Measurements from ENCODE around the gene LRPPRC.

The LRPPRC gene

DNA sequence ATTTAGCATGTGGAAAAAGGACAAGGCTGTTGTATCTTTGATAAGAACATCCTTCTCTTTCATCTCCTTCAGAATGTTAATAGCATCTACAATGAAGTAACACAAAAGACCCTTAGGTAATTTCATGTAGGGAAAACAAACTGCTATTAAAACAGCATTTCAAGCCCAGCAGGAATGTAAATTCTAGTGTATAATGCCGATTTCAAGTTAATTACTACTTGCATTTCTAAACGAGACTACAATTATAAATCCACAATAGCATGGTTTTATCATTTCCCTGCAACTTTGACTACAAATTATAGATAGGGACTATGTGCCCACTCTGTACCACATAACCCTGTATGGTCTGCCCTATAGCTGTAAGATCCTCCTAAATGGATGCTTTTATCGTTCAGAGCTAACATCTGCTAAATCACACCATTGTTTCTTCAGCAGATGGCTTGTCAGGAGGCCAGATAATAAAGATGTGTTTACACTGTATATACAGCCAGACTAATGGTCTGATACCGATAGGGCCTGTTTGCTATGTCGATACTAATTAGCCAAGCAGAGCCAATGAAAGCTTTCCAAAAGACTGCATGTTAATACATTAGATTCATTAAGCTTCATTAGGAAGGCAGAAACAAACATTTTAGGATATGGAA lies 51.9 kb downstream of the LRPPRC start:
- no peak for TF ChIP-seq SIN3A (IDR thresholded peaks at IDR 0.05; ENCODE audit: borderline replicate concordance, insufficient read depth, low read length)
- no peak for TF ChIP-seq TAF1 (IDR thresholded peaks at IDR 0.05; ENCODE audit: borderline replicate concordance, insufficient read depth, low read length)

DNA sequence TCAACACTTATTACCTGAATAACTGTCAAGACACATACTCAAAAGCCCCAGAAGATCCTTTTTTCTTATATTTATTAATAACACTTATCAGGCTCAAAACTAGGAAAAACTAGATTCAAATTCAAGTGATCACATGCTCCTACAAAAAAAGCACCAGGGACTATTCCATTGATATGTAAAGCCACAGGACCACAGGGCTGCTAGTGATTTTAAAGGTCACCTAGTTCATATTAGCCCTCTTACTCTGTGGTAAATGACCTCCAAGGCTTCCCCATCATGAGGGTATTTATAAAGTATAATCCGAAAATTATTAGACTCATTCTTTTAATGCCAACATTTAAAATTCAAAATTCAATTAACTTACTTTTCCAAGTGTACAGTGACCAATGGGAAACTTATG lies 52.5 kb downstream of the LRPPRC start:
- no peak for TF ChIP-seq TAF1 (IDR thresholded peaks at IDR 0.05; ENCODE audit: borderline replicate concordance, insufficient read depth, low read length)
- TF ChIP-seq, protein P1, sequence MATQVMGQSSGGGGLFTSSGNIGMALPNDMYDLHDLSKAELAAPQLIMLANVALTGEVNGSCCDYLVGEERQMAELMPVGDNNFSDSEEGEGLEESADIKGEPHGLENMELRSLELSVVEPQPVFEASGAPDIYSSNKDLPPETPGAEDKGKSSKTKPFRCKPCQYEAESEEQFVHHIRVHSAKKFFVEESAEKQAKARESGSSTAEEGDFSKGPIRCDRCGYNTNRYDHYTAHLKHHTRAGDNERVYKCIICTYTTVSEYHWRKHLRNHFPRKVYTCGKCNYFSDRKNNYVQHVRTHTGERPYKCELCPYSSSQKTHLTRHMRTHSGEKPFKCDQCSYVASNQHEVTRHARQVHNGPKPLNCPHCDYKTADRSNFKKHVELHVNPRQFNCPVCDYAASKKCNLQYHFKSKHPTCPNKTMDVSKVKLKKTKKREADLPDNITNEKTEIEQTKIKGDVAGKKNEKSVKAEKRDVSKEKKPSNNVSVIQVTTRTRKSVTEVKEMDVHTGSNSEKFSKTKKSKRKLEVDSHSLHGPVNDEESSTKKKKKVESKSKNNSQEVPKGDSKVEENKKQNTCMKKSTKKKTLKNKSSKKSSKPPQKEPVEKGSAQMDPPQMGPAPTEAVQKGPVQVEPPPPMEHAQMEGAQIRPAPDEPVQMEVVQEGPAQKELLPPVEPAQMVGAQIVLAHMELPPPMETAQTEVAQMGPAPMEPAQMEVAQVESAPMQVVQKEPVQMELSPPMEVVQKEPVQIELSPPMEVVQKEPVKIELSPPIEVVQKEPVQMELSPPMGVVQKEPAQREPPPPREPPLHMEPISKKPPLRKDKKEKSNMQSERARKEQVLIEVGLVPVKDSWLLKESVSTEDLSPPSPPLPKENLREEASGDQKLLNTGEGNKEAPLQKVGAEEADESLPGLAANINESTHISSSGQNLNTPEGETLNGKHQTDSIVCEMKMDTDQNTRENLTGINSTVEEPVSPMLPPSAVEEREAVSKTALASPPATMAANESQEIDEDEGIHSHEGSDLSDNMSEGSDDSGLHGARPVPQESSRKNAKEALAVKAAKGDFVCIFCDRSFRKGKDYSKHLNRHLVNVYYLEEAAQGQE (IDR thresholded peaks at IDR 0.05; ENCODE audit: insufficient read depth in 1 of 2, low read depth in 2 of 2, low read length in 2 of 2) = no peak
- TF ChIP-seq FOXP2 (optimal IDR thresholded peaks at IDR 0.05; ENCODE audit: borderline replicate concordance, extremely low read depth, extremely low read length, insufficient read depth) = no peak

DNA sequence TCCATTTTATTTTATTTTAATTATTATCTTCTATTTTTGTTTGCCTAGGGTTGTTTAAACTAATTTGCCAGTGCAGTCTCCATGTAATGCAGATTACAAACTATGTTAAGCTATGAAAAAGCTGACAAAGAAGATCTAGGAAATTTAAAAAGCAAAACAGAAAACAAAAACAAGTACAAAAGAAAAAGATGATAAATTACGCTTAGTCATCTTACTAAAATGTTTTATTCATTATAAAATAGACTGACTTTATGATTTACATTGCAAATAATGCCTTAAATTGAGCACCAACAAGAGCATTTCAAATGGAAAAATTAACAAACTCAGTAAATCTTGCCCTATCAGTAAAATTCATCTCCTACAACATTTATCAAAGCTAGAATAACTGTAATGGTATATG lies 52.9 kb downstream of the LRPPRC start:
- TF ChIP-seq TAF1 (IDR thresholded peaks at IDR 0.05; ENCODE audit: borderline replicate concordance, insufficient read depth, low read length) = no peak
- TF ChIP-seq SIN3A (IDR thresholded peaks at IDR 0.05; ENCODE audit: borderline replicate concordance, insufficient read depth, low read length) = no peak
- no peak for TF ChIP-seq FOXP2 (optimal IDR thresholded peaks at IDR 0.05; ENCODE audit: borderline replicate concordance, extremely low read depth, extremely low read length, insufficient read depth)
- TF ChIP-seq, protein P1 (IDR thresholded peaks at IDR 0.05; ENCODE audit: insufficient read depth in 1 of 2, low read depth in 2 of 2, low read length in 2 of 2) = no peak
- TF ChIP-seq POLR2AphosphoS5 (IDR thresholded peaks at IDR 0.05; ENCODE audit: low read depth, low read length) = no peak

DNA sequence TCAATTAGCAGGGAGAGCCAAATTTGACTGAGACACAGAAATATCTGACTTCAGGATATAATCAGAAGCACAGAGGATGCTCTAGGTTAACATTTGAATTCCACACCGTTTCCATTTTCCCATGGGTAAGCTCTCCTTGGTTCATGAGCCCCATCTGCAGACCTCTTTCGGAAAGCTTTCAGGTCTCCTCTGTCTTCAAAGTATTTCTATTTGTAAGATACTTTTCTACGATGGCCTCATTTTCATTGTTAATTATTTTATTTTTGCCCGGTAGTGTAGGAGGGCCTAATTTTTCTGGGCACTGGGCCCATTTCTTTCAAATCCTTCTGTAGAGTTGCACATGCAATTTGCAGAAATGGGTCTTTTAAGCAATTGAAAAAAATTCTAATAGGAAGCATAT lies 53.8 kb downstream of the LRPPRC start:
- TF ChIP-seq, protein P1 (IDR thresholded peaks at IDR 0.05; ENCODE audit: insufficient read depth in 1 of 2, low read depth in 2 of 2, low read length in 2 of 2) = no peak
- TF ChIP-seq TAF1 (IDR thresholded peaks at IDR 0.05; ENCODE audit: borderline replicate concordance, insufficient read depth, low read length) (no peak), POLR2AphosphoS5 (IDR thresholded peaks at IDR 0.05; ENCODE audit: low read depth, low read length) (no peak), FOXP2 (optimal IDR thresholded peaks at IDR 0.05; ENCODE audit: borderline replicate concordance, extremely low read depth, extremely low read length, insufficient read depth) (no peak), SIN3A (IDR thresholded peaks at IDR 0.05; ENCODE audit: borderline replicate concordance, insufficient read depth, low read length) (no peak)

DNA sequence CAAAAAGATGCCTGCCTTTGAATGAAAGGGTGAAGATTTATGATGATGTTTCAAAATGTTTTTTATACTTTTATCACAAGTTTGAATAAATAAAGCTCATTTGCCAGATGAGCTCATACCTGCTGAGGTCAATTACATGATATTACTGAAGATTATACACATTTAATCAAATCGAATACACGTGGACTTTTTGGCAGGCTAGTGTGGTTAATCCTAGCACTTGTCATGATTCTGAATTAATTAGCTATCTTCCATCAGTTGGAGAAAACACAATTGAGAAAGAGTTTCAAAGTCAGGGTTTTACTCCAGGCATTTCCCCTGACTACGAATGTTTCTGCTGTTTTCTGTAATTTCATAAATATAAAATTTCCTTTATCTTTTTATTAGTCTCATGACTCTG lies 54.4 kb downstream of the LRPPRC start:
- TF ChIP-seq TAF1 (IDR thresholded peaks at IDR 0.05; ENCODE audit: borderline replicate concordance, insufficient read depth, low read length) (no peak), POLR2AphosphoS5 (IDR thresholded peaks at IDR 0.05; ENCODE audit: low read depth, low read length) (no peak), FOXP2 (optimal IDR thresholded peaks at IDR 0.05; ENCODE audit: borderline replicate concordance, extremely low read depth, extremely low read length, insufficient read depth) (no peak), SIN3A (IDR thresholded peaks at IDR 0.05; ENCODE audit: borderline replicate concordance, insufficient read depth, low read length) (no peak)
- TF ChIP-seq, protein P1 (IDR thresholded peaks at IDR 0.05; ENCODE audit: insufficient read depth in 1 of 2, low read depth in 2 of 2, low read length in 2 of 2) = no peak

All from PFSK-1 (cell line).